Prostate gland (tissue), 2 donors: Measurements from ENCODE around the gene GPM6B. TPM values are rescaled to one million over a fixed set of nuclear protein-coding genes. Genes with fewer than 3 reads are reported as not detected.

Experiments used
- DNase-seq: peaks from one replicate; pipeline ENCODE4 v3.0.0-alpha.2; 2019; ENCODE audit warnings: low spot score
- H3K27ac ChIP-seq, 2 donors: fragments of 200-600 bp; sonication (generic); 2 replicates each; pipeline ENCODE4 v1.5.1; 2017 to 2019
- H3K27me3 ChIP-seq: fragments of 200-600 bp; sonication (generic); replicated peaks from 2 replicates; pipeline ENCODE4 v1.5.1; 2019; ENCODE audit not compliant: insufficient read depth
- H3K36me3 ChIP-seq, 2 donors: fragments of 200-600 bp; sonication (generic); 1 replicate in 1 of 2; 2 replicates in 1 of 2; pipeline versions ENCODE4 v1.5.1 to v1.8.1; 2017 to 2019
- H3K4me1 ChIP-seq: fragments of 200-600 bp; sonication (generic); replicated peaks from 2 replicates; pipeline ENCODE4 v1.5.1; 2019
- H3K4me3 ChIP-seq, 2 donors: fragments of 200-600 bp; sonication (generic); 2 replicates each; pipeline ENCODE4 v1.5.1; 2017 to 2019
- H3K9me3 ChIP-seq: fragments of 200-600 bp; sonication (generic); 2 replicates; pipeline ENCODE4 v1.5.1; 2017
- POLR2A ChIP-seq: fragments of 450-650 bp; IDR thresholded peaks from one replicate; pipeline ENCODE4 v1.6.1; 2016; ENCODE audit warnings: antibody characterized with exemption, mild to moderate bottlenecking
- POLR2AphosphoS5 ChIP-seq: sonication (generic); formaldehyde crosslinking; IDR thresholded peaks from one replicate; pipeline ENCODE4 v1.6.1; 2017; ENCODE audit warnings: antibody characterized with exemption
- WGBS: methylation state at CpG from one replicate; pipeline ENCODE4 v1.1.5; 2018; 5-methylcytosine and 5-hydroxymethylcytosine counted together
- intact Hi-C: fragments of 100-400 bp; cut with DNase I; formaldehyde crosslinking; loops from one replicate; pipeline ENCODE4 v1.14.2; 2022
- total RNA-seq, 2 donors: library from RNA; depleted of rRNA; stranded (reverse); fragments of >200 nt; gene quantifications; one replicate each; pipeline ENCODE4 v1.1.0, GENCODE V29; 2016
- TF ChIP-seq, protein P1 (sequence below), 4 experiments: fragments of 200-600 bp in 2 of 4; fragments of 450-650 bp in 2 of 4; sonication (generic) in 2 of 4; IDR thresholded peaks; 1 replicate in 3 of 4; 2 replicates in 1 of 4; pipeline ENCODE4 v1.5.1; 2016 to 2019; ENCODE audit warnings: antibody characterized with exemption in 4 of 4, mild to moderate bottlenecking in 2 of 4, moderate library complexity in 2 of 4

The GPM6B gene
- total RNA-seq, 2 donors from 2014 or later: 10.1 to 12.3 TPM

DNA sequence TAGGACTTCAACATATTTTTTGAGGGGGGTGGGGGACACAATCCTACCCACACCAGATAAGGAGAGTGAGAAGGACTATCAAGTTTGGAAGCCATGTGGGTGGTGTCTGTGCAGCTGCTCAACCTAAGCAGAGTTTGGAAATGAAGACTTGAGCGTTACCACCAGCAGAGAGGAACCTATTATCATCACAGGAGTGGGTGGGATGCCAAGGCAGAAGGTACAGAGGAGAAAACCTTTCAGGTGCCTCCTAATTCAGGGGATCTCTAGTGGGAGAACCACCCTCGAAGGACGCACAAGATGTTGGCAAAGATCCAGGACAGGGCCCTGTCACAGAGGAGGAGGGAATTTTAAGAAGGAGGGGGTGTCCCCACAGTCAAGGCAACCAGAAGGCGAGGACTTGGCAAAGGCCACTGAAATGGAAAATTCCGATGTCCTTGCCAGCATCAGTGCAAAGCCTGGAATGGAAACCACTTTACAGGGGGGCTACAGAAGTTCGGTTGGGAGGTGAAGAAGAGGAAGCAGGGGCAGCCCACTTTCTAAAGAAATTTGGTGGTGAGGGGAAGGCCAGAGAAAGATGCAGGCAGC, 8.4 kb upstream of the GPM6B start:
- no peaks in the 10 kb centered on the region for H3K4me1 ChIP-seq

DNA sequence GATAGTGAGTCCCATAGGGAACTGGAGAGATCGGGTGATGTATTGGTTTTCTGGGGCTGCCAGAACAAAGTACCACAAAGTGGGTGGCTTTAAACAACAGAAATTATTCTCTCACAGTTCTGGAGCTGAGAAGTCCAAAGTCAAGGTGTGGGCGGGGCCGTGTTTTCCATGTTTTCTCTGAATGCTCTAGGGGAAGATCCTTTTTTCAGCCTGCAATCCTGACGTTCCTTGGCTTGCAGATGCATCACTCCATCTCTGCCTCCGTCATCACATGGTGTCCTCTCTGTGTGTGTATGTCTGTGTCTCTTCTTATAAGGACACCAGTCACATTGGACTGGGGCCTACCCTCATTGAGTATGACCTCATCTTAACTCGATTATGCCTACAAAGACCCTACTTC, 7.9 kb upstream of the GPM6B start:
- WGBS: 94% methylated on average over 6 of the region's 6 CpGs
- no peak for DNase-seq
- no peaks in the 10 kb centered on the region for H3K4me1 ChIP-seq
- H3K4me3 ChIP-seq: no peak overlapping the region
- TF ChIP-seq POLR2A (no peak), POLR2AphosphoS5 (no peak)
- TF ChIP-seq, protein P1, sequence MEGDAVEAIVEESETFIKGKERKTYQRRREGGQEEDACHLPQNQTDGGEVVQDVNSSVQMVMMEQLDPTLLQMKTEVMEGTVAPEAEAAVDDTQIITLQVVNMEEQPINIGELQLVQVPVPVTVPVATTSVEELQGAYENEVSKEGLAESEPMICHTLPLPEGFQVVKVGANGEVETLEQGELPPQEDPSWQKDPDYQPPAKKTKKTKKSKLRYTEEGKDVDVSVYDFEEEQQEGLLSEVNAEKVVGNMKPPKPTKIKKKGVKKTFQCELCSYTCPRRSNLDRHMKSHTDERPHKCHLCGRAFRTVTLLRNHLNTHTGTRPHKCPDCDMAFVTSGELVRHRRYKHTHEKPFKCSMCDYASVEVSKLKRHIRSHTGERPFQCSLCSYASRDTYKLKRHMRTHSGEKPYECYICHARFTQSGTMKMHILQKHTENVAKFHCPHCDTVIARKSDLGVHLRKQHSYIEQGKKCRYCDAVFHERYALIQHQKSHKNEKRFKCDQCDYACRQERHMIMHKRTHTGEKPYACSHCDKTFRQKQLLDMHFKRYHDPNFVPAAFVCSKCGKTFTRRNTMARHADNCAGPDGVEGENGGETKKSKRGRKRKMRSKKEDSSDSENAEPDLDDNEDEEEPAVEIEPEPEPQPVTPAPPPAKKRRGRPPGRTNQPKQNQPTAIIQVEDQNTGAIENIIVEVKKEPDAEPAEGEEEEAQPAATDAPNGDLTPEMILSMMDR (IDR thresholded peaks at IDR 0.05): no peak
- no peaks in the 10 kb centered on the region for H3K36me3 ChIP-seq
- H3K27ac ChIP-seq: no peak overlapping the region
- no peaks in the 10 kb centered on the region for H3K27me3 ChIP-seq
- intact Hi-C loops: no loop called here
- H3K9me3 ChIP-seq: no peaks in the 10 kb centered on the region

More for the DNA sequence above, 8.4 kb upstream of the GPM6B start:
- H3K27me3 ChIP-seq: no peaks in the 10 kb centered on the region
- no peak for TF ChIP-seq POLR2AphosphoS5
- TF ChIP-seq, protein P1 (IDR thresholded peaks at IDR 0.05): no peak
- no peak for DNase-seq
- 52% methylated on average over 5 of the region's 6 CpGs for WGBS
- intact Hi-C loops: no loop called here
- no peaks in the 10 kb centered on the region for H3K36me3 ChIP-seq
- H3K27ac ChIP-seq: no peak overlapping the region
- no peaks in the 10 kb centered on the region for H3K9me3 ChIP-seq
- H3K4me3 ChIP-seq: no peak overlapping the region

DNA sequence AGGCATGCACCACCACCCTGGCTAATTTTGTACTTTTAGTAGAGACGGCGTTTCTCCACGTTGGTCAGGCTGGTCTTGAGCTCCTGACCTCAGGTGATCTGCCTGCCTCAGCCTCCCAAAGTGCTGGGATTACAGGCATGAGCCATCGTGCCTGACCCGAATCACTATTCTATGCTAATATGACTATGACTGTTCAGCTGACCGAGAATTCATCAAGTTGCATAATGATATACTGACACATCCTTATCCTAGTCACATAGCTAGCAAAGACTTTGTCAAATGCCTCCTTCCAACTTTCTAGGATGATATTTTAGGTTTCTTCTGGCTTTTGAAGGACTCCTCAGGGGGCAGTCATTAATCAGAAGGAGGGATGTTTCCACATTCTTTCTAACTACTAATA, 4.8 kb upstream of the GPM6B start:
- Histone ChIP-seq H3K36me3 (no peaks in the 10 kb centered on the region), H3K9me3 (no peaks in the 10 kb centered on the region), H3K4me1 (no peaks in the 10 kb centered on the region), H3K4me3 (no peak overlapping the region), H3K27me3 (no peaks in the 10 kb centered on the region), H3K27ac (no peak overlapping the region)
- TF ChIP-seq, protein P1 (IDR thresholded peaks at IDR 0.05): no peak
- no peak for TF ChIP-seq POLR2A
- TF ChIP-seq POLR2AphosphoS5: no peak
- WGBS: 83% methylated on average over 6 of the region's 6 CpGs
- no peak for DNase-seq
- intact Hi-C loops: no loop called here

- no peaks in the 10 kb centered on the region for H3K4me1 ChIP-seq
- no peaks in the 10 kb centered on the region for H3K27me3 ChIP-seq
- intact Hi-C loops: no loop called here
- WGBS: 96% methylated on average over 6 of the region's 6 CpGs
- no peak overlapping the region for H3K4me3 ChIP-seq
- H3K27ac ChIP-seq: no peak overlapping the region
- TF ChIP-seq, protein P1 (IDR thresholded peaks at IDR 0.05): no peak
- no peak for DNase-seq
- H3K9me3 ChIP-seq: no peaks in the 10 kb centered on the region
- no peaks in the 10 kb centered on the region for H3K36me3 ChIP-seq
Observed at GRCh38 chrX:13816176-13816575, 717 bp downstream of the GPM6B start.

- Histone ChIP-seq H3K9me3 (no peaks in the 10 kb centered on the region), H3K27ac (no peak overlapping the region), H3K4me1 (no peaks in the 10 kb centered on the region), H3K36me3 (no peaks in the 10 kb centered on the region), H3K4me3 (no peak overlapping the region), H3K27me3 (no peaks in the 10 kb centered on the region)
- DNase-seq: no peak
- intact Hi-C loops: no loop called here
- 93% methylated on average over 7 of the region's 7 CpGs for WGBS
- TF ChIP-seq POLR2AphosphoS5: no peak
- TF ChIP-seq POLR2A: no peak
- TF ChIP-seq, protein P1 (IDR thresholded peaks at IDR 0.05): no peak
Observed at GRCh38 chrX:13815664-13816063, 1.2 kb downstream of the GPM6B start.
